ENCODE results near the gene HMX1.

GRCh38 chr4:8846046-8846720 is 25.5 kb downstream of the HMX1 start:
- TF ChIP-seq CTCF (conservative IDR thresholded peaks at IDR 0.05; ENCODE audit: low read length) (no peak), EZH2phosphoT487 (IDR thresholded peaks at IDR 0.05; ENCODE audit: borderline replicate concordance, low read depth, low read length) (no peak)
